ENCODE data around the gene RALGDS.
A peak's percentile ranks its signal among the peaks of the same experiment; 100 is the strongest.

GRCh38 chr9:133103183-133103986 lies 17.7 kb downstream of the RALGDS start:
- TF ChIP-seq CEBPB (IDR thresholded peaks at IDR 0.05; ENCODE audit: low read depth): no peak
- TF ChIP-seq EZH2phosphoT487 (IDR thresholded peaks at IDR 0.05; ENCODE audit: borderline replicate concordance): no peak
- no peak for TF ChIP-seq CBX3 (IDR thresholded peaks at IDR 0.05; ENCODE audit: low read depth)
- peak; percentile 88 to 98 (median 91) for TF ChIP-seq CTCF (IDR thresholded peaks at IDR 0.05 in 2 of 3, conservative IDR thresholded peaks at IDR 0.05 in 1 of 3; ENCODE audit: borderline replicate concordance in 1 of 3, insufficient read depth in 1 of 3, low read depth in 2 of 3, low read length in 2 of 3)
- TF ChIP-seq EZH2 (IDR thresholded peaks at IDR 0.05): no peak
- TF ChIP-seq RAD21 (IDR thresholded peaks at IDR 0.05; ENCODE audit: low read depth): peak; percentile 97
- no peak for TF ChIP-seq POLR2AphosphoS5 (IDR thresholded peaks at IDR 0.05; ENCODE audit: low read depth, low read length)
- no peak for TF ChIP-seq SP1 (IDR thresholded peaks at IDR 0.05; ENCODE audit: low read depth)
- no peak for TF ChIP-seq REST (IDR thresholded peaks at IDR 0.05; ENCODE audit: low read depth)
- TF ChIP-seq SRF (IDR thresholded peaks at IDR 0.05; ENCODE audit: low read depth): no peak
- TF ChIP-seq ZBTB33 (IDR thresholded peaks at IDR 0.05; ENCODE audit: extremely low read depth, insufficient replicate concordance, low read length): no peak
- TF ChIP-seq ZNF274 (IDR thresholded peaks at IDR 0.05; ENCODE audit: low read depth, low read length): no peak
- no peak for TF ChIP-seq POLR2A (IDR thresholded peaks at IDR 0.05; ENCODE audit: borderline replicate concordance, extremely low read depth, insufficient read depth, insufficient read length)
- no peak for TF ChIP-seq ZFX (IDR thresholded peaks at IDR 0.05)
